ENCODE results near the gene DAPK3.
"Not testable (repeated sequence)": the region's sequence is repeated elsewhere in the genome, so short reads cannot be mapped to it uniquely, and the experiment has no call there.

The DAPK3 gene

GRCh38 chr19:3952755-3953276, 18.1 kb downstream of the DAPK3 start:
- not testable (repeated sequence) for DNase-seq

- DNase-seq: no peak
Measured at GRCh38 chr19:3950871-3951861, 19.7 kb downstream of the DAPK3 start.

GRCh38 chr19:3949997-3950859, 20.7 kb downstream of the DAPK3 start:
- DNase-seq: no peak

GRCh38 chr19:3949294-3949693, 21.6 kb downstream of the DAPK3 start:
- no peak for DNase-seq

DNA sequence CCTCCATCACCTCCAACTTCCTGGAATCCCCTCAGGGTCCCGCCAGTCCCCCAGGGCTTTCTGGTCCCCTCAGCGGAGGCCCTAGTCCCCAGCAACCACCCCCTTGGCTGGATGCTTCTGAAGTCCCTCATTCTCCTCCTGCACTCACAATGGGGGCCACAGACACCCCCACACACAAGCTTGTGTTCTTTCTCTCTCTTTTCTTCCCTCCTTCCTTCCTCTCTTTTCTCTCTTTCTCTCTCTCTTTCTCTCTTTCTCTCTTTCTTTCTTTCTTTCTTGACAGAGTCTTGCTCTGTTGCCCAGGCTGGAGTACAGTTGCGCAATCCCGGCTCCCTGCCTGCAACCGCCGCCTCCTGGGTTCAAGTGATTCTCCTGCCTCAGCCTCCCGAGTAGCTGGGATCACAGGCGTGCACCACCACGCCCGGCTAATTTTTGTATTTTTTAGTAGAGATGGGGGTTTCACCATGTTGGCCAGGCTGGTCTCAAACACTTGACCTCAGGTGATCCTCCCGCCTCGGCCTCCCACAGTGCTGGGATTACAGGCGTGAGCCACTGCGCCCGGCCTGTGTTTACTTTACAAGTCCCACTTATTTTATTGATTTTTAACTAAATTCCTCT, 23.5 kb downstream of the DAPK3 start:
- not testable (repeated sequence) for DNase-seq

- DNase-seq: no peak
Measured at GRCh38 chr19:3945838-3946237, 25.1 kb downstream of the DAPK3 start.

GRCh38 chr19:3944018-3944721, 26.7 kb downstream of the DAPK3 start:
- no peak for DNase-seq

GRCh38 chr19:3942790-3943409, 28.0 kb downstream of the DAPK3 start:
- no peak for DNase-seq

DNA sequence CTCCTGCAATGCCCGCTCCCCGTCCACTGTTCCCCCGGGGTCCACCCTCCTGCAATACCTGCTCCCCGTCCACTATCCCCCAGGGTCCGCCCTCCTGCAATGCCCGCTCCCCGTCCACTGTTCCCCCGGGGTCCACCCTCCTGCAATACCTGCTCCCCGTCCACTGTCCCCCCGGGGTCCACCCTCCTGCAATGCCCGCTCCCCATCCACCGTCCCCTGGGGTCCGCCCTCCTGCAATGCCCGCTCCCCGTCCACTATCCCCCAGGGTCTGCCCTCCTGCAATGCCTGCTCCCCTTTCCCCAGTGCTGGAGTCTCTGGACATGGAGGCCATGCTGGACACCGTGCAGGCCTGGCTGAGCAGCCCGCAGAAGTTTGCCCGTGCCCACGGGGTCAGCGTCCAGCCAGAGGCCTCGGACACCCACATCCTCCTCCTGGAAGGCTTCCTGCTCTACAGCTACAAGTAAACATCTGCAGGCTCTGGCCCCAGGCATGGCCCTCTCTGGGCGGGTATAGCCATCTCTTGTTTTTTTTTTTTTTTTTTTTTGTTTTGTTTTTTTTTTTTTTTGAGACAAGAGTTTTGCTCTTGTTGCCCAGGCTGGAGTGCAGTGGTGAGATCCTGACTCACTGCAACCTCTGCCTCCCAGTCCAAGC, 32.5 kb downstream of the DAPK3 start:
- DNase-seq: not testable (repeated sequence)

GRCh38 chr19:3936506-3937442, 34.1 kb downstream of the DAPK3 start:
- no peak for DNase-seq

DNA sequence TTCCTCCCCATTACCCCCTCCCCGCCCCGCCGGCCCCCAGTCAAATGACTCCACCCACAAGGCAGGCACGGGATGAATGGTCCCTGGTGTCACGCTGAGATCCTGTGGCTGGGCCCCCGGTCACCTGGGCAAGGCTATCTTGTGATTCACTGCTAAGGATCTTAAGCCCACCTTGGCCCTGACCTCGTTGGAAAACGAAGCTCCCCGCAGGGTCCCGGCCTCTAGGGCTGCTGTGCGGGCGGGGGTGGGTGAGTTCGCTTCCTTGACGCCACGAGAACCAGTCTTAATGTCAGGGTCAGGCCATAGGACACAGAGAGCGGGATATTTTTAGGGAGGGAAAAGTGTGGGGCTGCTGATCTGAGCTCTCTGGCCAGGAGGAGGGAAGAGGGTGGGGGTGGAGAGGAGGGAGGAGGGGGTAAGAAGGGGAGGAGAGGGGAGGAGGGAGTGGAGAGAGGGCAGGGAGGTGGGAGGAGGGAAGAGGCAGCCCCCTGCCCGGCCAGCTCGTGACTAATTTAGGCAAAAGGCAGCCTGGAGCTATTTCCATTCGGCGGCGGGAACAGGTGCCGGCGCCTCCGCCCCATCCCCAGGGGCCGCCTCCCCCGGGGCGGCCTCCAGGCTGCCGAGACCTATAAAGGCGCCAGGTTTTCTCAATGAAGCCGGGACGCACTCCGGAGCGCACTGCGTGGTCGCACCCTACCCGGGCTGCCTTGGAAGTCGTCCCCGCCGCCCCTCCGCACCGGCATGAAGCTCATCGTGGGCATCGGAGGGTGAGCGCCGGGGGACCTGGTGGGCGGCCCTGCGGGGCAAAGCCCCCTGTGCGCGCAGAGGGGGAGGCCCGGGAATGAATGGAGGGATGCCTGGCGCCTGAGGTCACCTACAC, 37.7 kb downstream of the DAPK3 start, which contains the start of gene NMRK2:
NMRK2 (plus strand) TSS at position 139 of the 880 bp plus-strand sequence; CDS start at position 742, 603 bp downstream.
- no peak for DNase-seq

- no peak for DNase-seq
Measured at GRCh38 chr19:3931041-3931440, 39.9 kb downstream of the DAPK3 start.

DNA sequence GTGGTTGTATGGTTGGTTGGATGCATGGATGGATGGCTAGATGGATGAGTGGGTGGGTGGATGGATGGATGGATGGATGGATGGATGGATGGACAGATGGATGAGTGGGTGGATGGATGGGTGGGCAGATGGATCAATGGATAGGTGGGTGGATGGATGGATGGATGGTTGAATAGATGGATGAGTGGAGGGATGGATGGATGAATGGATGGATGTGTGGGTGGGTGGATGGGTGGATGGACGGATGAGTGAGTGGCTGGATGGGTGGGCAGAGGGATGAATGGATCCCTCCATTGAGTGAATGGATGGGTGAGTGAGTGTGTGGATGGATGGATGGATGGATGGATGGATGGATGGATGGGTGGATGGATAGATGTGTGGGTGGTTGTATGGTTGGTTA, 47.0 kb downstream of the DAPK3 start:
- DNase-seq: no peak

DNA sequence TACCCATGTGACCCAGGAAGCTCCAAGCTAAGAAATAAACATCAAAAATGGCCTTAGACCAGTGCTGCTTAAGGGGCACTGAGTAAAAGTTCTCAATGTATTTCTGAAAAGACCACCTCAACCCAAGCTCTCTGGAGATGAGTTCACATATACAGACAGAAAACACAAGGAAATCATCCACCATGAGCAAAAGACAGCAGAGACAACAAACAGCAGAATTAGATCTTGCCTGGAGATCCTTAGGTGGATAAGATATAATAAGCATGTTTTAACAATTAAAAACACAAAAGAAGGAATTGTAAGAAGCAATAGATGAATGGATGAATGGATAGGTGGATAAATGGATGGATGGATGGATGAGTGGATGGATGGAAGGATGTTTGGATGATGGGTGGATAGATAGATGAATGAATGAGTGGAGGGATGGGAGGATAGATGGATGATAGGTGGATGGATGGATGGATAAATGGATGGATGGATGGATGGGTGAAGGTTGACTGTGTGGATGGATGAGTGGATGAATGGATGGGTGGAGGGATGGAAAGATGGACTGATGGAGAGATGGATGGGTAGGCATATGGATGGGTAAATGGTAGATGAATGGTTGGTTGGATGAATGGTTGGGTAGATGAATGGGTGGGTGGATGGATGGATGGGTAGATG, 47.7 kb downstream of the DAPK3 start:
- DNase-seq: no peak

DNA sequence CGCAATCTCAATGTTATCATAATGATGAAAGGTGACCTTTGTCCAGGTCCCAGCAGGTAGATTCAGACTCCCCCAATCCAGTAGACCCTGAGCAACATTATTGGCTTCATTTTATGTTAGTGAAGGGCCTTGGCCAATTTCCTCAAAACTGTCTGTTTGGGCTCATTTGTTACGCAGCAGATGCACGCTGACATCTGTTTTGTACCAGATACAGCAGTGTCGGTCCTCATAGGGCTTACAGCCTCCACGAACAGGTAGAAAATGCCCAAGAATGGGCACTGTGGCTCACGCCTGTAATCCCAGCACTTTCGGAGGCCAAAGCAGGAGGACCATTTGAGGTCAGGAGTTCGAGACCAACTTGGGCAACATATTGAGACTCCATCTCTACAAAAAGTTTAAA, 51.1 kb downstream of the DAPK3 start:
- no peak for DNase-seq

GRCh38 chr19:3916033-3916432, 54.9 kb downstream of the DAPK3 start:
- no peak for DNase-seq

DNA sequence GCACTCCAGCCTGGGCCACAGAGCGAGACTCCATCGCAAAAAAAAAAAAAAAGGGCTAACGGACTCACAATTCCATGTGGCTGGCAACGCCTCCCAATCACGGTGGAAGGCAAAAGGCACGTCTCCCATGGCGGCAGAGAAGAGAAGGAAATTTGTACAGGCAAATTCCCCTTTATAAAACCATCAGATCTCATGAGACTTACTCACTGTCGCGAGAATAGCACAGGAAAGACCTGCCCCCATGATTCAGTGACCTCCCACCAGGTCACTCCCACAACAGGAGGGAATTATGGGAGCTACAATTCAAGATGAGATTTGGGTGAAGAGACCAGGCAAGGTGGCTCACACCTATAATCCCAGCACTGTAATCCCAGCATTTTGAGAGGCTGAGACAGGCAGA, 56.7 kb downstream of the DAPK3 start:
- no peak for DNase-seq

DNA sequence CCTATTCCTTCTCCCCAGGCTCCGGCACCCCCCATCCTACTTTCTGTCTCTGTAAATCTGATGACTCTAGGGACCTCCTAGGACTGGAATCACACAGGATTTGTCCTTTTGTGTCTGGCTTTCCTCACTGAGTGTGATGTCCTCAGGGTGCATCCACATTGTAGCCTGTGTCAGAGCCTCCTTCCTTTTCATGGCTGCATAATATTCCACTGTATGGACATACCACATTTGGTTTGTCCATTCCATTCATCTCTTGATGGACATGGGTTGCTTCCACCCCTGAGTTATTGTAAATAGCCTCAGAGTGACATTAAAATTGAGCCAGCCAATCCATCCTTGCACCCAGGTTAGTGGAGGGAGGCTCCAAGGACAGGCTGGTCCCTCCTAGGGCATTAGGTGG, 60.8 kb downstream of the DAPK3 start:
- DNase-seq: no peak
